K562 (cell line): ENCODE results near the gene TBC1D1.

Experiments
- CBX1 ChIP-seq: sonication (generic); IDR thresholded peaks from 2 replicates; pipeline ENCODE4 v1.6.1; 2016; ENCODE audit warnings: antibody characterized with exemption, low read depth, mild to moderate bottlenecking
- CHD2 ChIP-seq: IDR thresholded peaks from 2 replicates; pipeline ENCODE4 v1.6.1; 2011; ENCODE audit warnings: low read depth, low read length
- GATAD2A ChIP-seq: fragments of 450-650 bp; IDR thresholded peaks from 2 replicates; pipeline ENCODE4 v1.6.1; 2017
- HDAC2 ChIP-seq: fragments of 450-650 bp; IDR thresholded peaks from 2 replicates; pipeline ENCODE4 v1.6.1; 2016; ENCODE audit warnings: mild to moderate bottlenecking
- HMG20A ChIP-seq: fragments of 450-650 bp; formaldehyde crosslinking; conservative IDR thresholded peaks from 2 replicates; pipeline ENCODE4 v1.4.0; 2020; ENCODE audit warnings: mild to moderate bottlenecking, mixed read lengths
- IRF2 ChIP-seq: sonication (generic); formaldehyde crosslinking; IDR thresholded peaks from 2 replicates; pipeline ENCODE4 v1.8.1; 2022; ENCODE audit warnings: mild to moderate bottlenecking, missing genetic modification reagents
- NR2C1 ChIP-seq, 2 experiments: fragments of 450-650 bp; IDR thresholded peaks; 2 replicates each; pipeline ENCODE4 v1.6.1; 2017; ENCODE audit warnings: mild to moderate bottlenecking in 2 of 2, antibody characterized with exemption in 1 of 2, inconsistent platforms in 1 of 2, missing compliant biosample characterization in 1 of 2, missing genetic modification characterization in 1 of 2
- TEAD2 ChIP-seq: fragments of 450-650 bp; IDR thresholded peaks from 2 replicates; pipeline ENCODE4 v1.6.1; 2016; ENCODE audit warnings: missing genetic modification characterization, control low read depth, missing compliant biosample characterization
- ZFX ChIP-seq: sonication (generic); formaldehyde crosslinking; IDR thresholded peaks from 2 replicates; pipeline ENCODE4 v1.8.0; 2022; ENCODE audit warnings: mild to moderate bottlenecking, missing genetic modification reagents, moderate library complexity
- ZNF449 ChIP-seq: fragments of 250-450 bp; sonication (Bioruptor Pico); IDR thresholded peaks from 2 replicates; pipeline ENCODE4 v1.8.0; 2022; ENCODE audit warnings: moderate library complexity, mild to moderate bottlenecking, inconsistent platforms

GRCh38 chr4:37893164-37893563 lies 2.3 kb downstream of the TBC1D1 start:
- TF ChIP-seq GATAD2A (no peak), IRF2 (CRISPR knock-in tag) (no peak), HMG20A (CRISPR knock-in tag) (no peak), HDAC2 (no peak), NR2C1 (IDR thresholded peaks at IDR 0.05) (no peak), NR2C1 (tag; IDR thresholded peaks at IDR 0.05) (no peak), CBX1 (no peak), ZNF449 (CRISPR knock-in tag) (no peak), CHD2 (no peak), ZFX (CRISPR knock-in tag) (no peak), TEAD2 (tag) (no peak)
